Endothelial cell of umbilical vein (primary cell): ENCODE data around the gene H2AZ2. TPM values are rescaled to one million over a fixed set of nuclear protein-coding genes. Genes with fewer than 3 reads are reported as not detected.

Experiments
- BruUV-seq: library from RNA; stranded (reverse); fragments of 400-500 nt; replicated peaks from 2 replicates; lab custom pipeline; 2021; lab: Mats Ljungman, UMichigan
- CTCF ChIA-PET: fragments of 300-600, 350-600 bp; sonication (Branson Sonifier 250); formaldehyde crosslinking; loops from one replicate; lab custom pipeline; 2021; ENCODE audit warnings: antibody characterized with exemption, inconsistent platforms; lab: Charles Lee
- POLR2A ChIA-PET: fragments of 300-600, 350-600 bp; sonication (Branson Sonifier 250); formaldehyde crosslinking; loops from one replicate; lab custom pipeline; 2021; ENCODE audit warnings: antibody characterized with exemption, inconsistent platforms; lab: Charles Lee
- DNase-seq: peaks from one replicate; pipeline ENCODE4 v3.0.0-alpha.2; 2011; ENCODE audit warnings: low read depth, low spot score
- FAIRE-seq: peaks from 2 replicates; lab custom pipeline; 2011; peaks lifted over from hg19 to GRCh38; lab: Jason Lieb, UNC
- H2AFZ ChIP-seq: 2 replicates; pipeline ENCODE4 v1.6.0; 2012; ENCODE audit warnings: low read depth, low read length, control low read depth, inconsistent platforms
- H3K27ac ChIP-seq: 2 replicates; pipeline ENCODE4 v1.5.1; 2011; ENCODE audit warnings: low read depth, mild to moderate bottlenecking, control low read depth, low read length, moderate library complexity; ENCODE audit not compliant: insufficient read depth
- H3K27me3 ChIP-seq, 2 experiments: 2 replicates each; pipeline versions ENCODE4 v1.6.0 to v1.6.1; 2011; ENCODE audit warnings: low read length in 2 of 2, mixed read lengths in 1 of 2; ENCODE audit not compliant: control insufficient read depth in 2 of 2, insufficient read depth in 2 of 2
- H3K36me3 ChIP-seq, 2 experiments: 2 replicates in 1 of 2; 3 replicates in 1 of 2; pipeline ENCODE4 v1.5.1; 2011; ENCODE audit warnings: low read length in 2 of 2, mild to moderate bottlenecking in 1 of 2, moderate library complexity in 1 of 2; ENCODE audit not compliant: control insufficient read depth in 2 of 2, insufficient read depth in 2 of 2; ENCODE audit errors: extremely low read depth in 1 of 2
- H3K4me1 ChIP-seq: 3 replicates; pipeline ENCODE4 v1.5.1; 2011; ENCODE audit warnings: mild to moderate bottlenecking, low read length; ENCODE audit not compliant: control insufficient read depth, insufficient read depth; ENCODE audit errors: extremely low read depth
- H3K4me2 ChIP-seq: 2 replicates; pipeline ENCODE4 v1.6.1; 2011; ENCODE audit warnings: low read length, control low read depth, mixed read lengths; ENCODE audit not compliant: insufficient read depth
- H3K4me3 ChIP-seq, 3 experiments: fragments of 200-600 bp in 1 of 3; sonication (generic), shearing (Covaris generic) in 1 of 3; replicated peaks in 1 of 3; 2 replicates each; pipeline ENCODE4 v1.5.1; 2011 to 2016; ENCODE audit warnings: control low read depth in 3 of 3, low read length in 3 of 3, mild to moderate bottlenecking in 2 of 3, inconsistent platforms in 1 of 3, low read depth in 1 of 3, moderate library complexity in 1 of 3; ENCODE audit not compliant: insufficient read depth in 1 of 3
- H3K79me2 ChIP-seq: 2 replicates; pipeline ENCODE4 v1.6.0; 2012; ENCODE audit warnings: low read length, inconsistent platforms; ENCODE audit not compliant: control insufficient read depth, insufficient read depth
- H3K9ac ChIP-seq: replicated peaks from 2 replicates; pipeline ENCODE3; 2011; ENCODE audit warnings: low read length, control low read depth; ENCODE audit not compliant: insufficient read depth; ENCODE audit errors: extremely low read depth
- H3K9me1 ChIP-seq: replicated peaks from 3 replicates; pipeline ENCODE4 v1.6.0; 2011; ENCODE audit warnings: mild to moderate bottlenecking, low read length; ENCODE audit not compliant: control insufficient read depth, insufficient read depth; ENCODE audit errors: extremely low read depth
- H3K9me3 ChIP-seq: replicated peaks from 2 replicates; pipeline ENCODE4 v1.5.1; 2012; ENCODE audit warnings: low read length, inconsistent platforms; ENCODE audit not compliant: control insufficient read depth, insufficient read depth
- H4K20me1 ChIP-seq: replicated peaks from 2 replicates; pipeline ENCODE3; 2011; ENCODE audit warnings: mild to moderate bottlenecking, low read length; ENCODE audit not compliant: control insufficient read depth, insufficient read depth; ENCODE audit errors: extremely low read depth
- CTCF ChIP-seq, 2 donors: IDR thresholded peaks; 1 replicate in 1 of 2; 2 replicates in 1 of 2; pipeline ENCODE4 v1.5.1; 2011; ENCODE audit warnings: low read length in 2 of 2, mild to moderate bottlenecking in 2 of 2, moderate library complexity in 2 of 2, control low read depth in 1 of 2, inconsistent platforms in 1 of 2, low read depth in 1 of 2; ENCODE audit not compliant: insufficient read depth in 1 of 2; ENCODE audit errors: extremely low read depth in 1 of 2
- EZH2 ChIP-seq: IDR thresholded peaks from 2 replicates; pipeline ENCODE4 v1.6.1; 2012; ENCODE audit warnings: borderline replicate concordance, low read depth, mild to moderate bottlenecking, moderate library complexity, low read length, inconsistent platforms; ENCODE audit not compliant: severe bottlenecking
- FOS ChIP-seq: IDR thresholded peaks from 2 replicates; pipeline ENCODE4 v1.6.1; 2011; ENCODE audit warnings: mild to moderate bottlenecking, low read length, moderate library complexity, borderline replicate concordance; ENCODE audit not compliant: insufficient read depth
- GATA2 ChIP-seq: IDR thresholded peaks from 2 replicates; pipeline ENCODE4 v1.7.0; 2011; ENCODE audit warnings: low read depth, mild to moderate bottlenecking, moderate library complexity, mixed read lengths, low read length; ENCODE audit not compliant: insufficient read length, insufficient read depth
- JUN ChIP-seq: IDR thresholded peaks from 2 replicates; pipeline ENCODE4 v1.6.1; 2011; ENCODE audit warnings: borderline replicate concordance, low read depth; ENCODE audit not compliant: insufficient read length, insufficient read depth
- MAX ChIP-seq: IDR thresholded peaks from 2 replicates; pipeline ENCODE4 v1.6.1; 2011; ENCODE audit not compliant: insufficient read depth, insufficient read length
- MYC ChIP-seq: IDR thresholded peaks from one replicate; pipeline ENCODE4 v1.6.1; 2011; ENCODE audit warnings: mild to moderate bottlenecking, low read depth, low read length
- POLR2A ChIP-seq: IDR thresholded peaks from 2 replicates; pipeline ENCODE4 v1.6.1; 2012; ENCODE audit warnings: low read depth, mild to moderate bottlenecking, control low read depth, low read length
- POLR2AphosphoS5 ChIP-seq: IDR thresholded peaks from 2 replicates; pipeline ENCODE4 v1.6.1; 2012; ENCODE audit warnings: low read depth, mild to moderate bottlenecking, control low read depth, low read length, moderate library complexity; ENCODE audit not compliant: insufficient read depth
- dilution Hi-C: fragments of 300-500 bp; cut with MboI; formaldehyde crosslinking; loops from one replicate; pipeline ENCODE4 v1.15.0; 2019; ENCODE audit warnings: low sequenced_read_pairs; ENCODE audit not compliant: extremely low pct_ligation_motif_present
- intact Hi-C: fragments of 100-400 bp; cut with micrococcal nuclease; formaldehyde crosslinking; loops from one replicate; pipeline ENCODE4 v1.10.0; 2022
- polyA plus RNA-seq, 4 experiments: library from polyadenylated mRNA; depleted of rRNA in 3 of 4; stranded (reverse) in 3 of 4; unstranded in 1 of 4; fragments of >200 nt; gene quantifications; 2 replicates each; pipeline versions ENCODE4 v1.2.1 to v1.2.3, GENCODE V29; 2011 to 2012; ENCODE audit warnings: missing spikeins in 1 of 4
- total RNA-seq: library from RNA; stranded (reverse); gene quantifications from 2 replicates; pipeline ENCODE4 v1.2.3, GENCODE V29; 2021

The H2AZ2 gene
- total and polyA plus RNA-seq, 2 donors (not counting 3 experiments of a cell fraction or from before 2014, with no cell fraction given), result 225 to 232 TPM

GRCh38 chr7:44894888-44895580 is 47.1 kb upstream of the H2AZ2 start:
- no peaks in the 10 kb centered on the region for H3K4me1 ChIP-seq
- no peak overlapping the region for H3K4me3 ChIP-seq
- no peak overlapping the region for H3K27ac ChIP-seq
- no peaks in the 10 kb centered on the region for H3K27me3 ChIP-seq
- dilution Hi-C loops (no loop called here), intact Hi-C loops (no loop called here)
- no peak overlapping the region for H3K9ac ChIP-seq
- no peak overlapping the region for H2AFZ ChIP-seq
- no peaks in the 10 kb centered on the region for H3K79me2 ChIP-seq
- no peaks in the 10 kb centered on the region for H3K9me1 ChIP-seq
- FAIRE-seq, result no peak
- DNase-seq, result no peak
- ChIA-PET POLR2A (no interaction called here), CTCF (no interaction called here)
- no TSS peak for BruUV-seq
- H4K20me1 ChIP-seq, result no peaks in the 10 kb centered on the region
- no peaks in the 10 kb centered on the region for H3K9me3 ChIP-seq
- no peak overlapping the region for H3K4me2 ChIP-seq
- no peak for TF ChIP-seq JUN
- TF ChIP-seq MYC, result no peak
- TF ChIP-seq MAX, result no peak
- no peak for TF ChIP-seq POLR2A
- no peak for TF ChIP-seq POLR2AphosphoS5
- TF ChIP-seq GATA2, result no peak
- TF ChIP-seq EZH2, result no peak
- no peak for TF ChIP-seq FOS
- no peak for TF ChIP-seq CTCF (IDR thresholded peaks at IDR 0.05; ENCODE audit: extremely low read depth in 1 of 2, insufficient read depth in 1 of 2, low read depth in 1 of 2, low read length in 2 of 2)
- H3K36me3 ChIP-seq, result no peaks in the 10 kb centered on the region
